ENCODE results near the gene TAAR8. TPM values are rescaled to one million over a fixed set of nuclear protein-coding genes. Genes with fewer than 3 reads are reported as not detected.
"Not testable (repeated sequence)": the region's sequence is repeated elsewhere in the genome, so short reads cannot be mapped to it uniquely, and the experiment has no call there.

TAAR8 gene
- total RNA-seq, 2 experiments from 2014 or later: not detected

GRCh38 chr6:132526461-132526860 lies 26.0 kb upstream of the TAAR8 start:
- no peaks in the 10 kb centered on the region for H3K9me3 Mint-ChIP-seq
- no peak for DNase-seq
- H3K27ac Mint-ChIP-seq: no peak overlapping the region
- H3K4me1 Mint-ChIP-seq: peaks cover 1% of the 10 kb centered on the region
- H3K27me3 Mint-ChIP-seq: peaks cover 43% of the 10 kb centered on the region
- H3K36me3 Mint-ChIP-seq: no peaks in the 10 kb centered on the region
- H3K4me3 Mint-ChIP-seq: no peak overlapping the region

- H3K36me3 Mint-ChIP-seq: no peaks in the 10 kb centered on the region
- H3K27me3 Mint-ChIP-seq: peaks cover 41% of the 10 kb centered on the region
- no peak overlapping the region for H3K27ac Mint-ChIP-seq
- no peak for DNase-seq
- peaks cover 1% of the 10 kb centered on the region for H3K4me1 Mint-ChIP-seq
- no peak overlapping the region for H3K4me3 Mint-ChIP-seq
- no peaks in the 10 kb centered on the region for H3K9me3 Mint-ChIP-seq
Observed at GRCh38 chr6:132527791-132528190, 24.7 kb upstream of the TAAR8 start.

- H3K4me1 Mint-ChIP-seq: peaks cover 1% of the 10 kb centered on the region
- H3K27ac Mint-ChIP-seq: no peak overlapping the region
- H3K4me3 Mint-ChIP-seq: peak overlapping the region; percentile 38
- peaks cover 18% of the 10 kb centered on the region for H3K27me3 Mint-ChIP-seq
- peaks cover 1% of the 10 kb centered on the region for H3K36me3 Mint-ChIP-seq
- peaks cover 2% of the 10 kb centered on the region for H3K9me3 Mint-ChIP-seq
- peak; percentile 41 for DNase-seq
Observed at GRCh38 chr6:132530293-132530974, 22.0 kb upstream of the TAAR8 start.

- H3K36me3 Mint-ChIP-seq, H3K9me3 Mint-ChIP-seq, H3K27ac Mint-ChIP-seq, H3K4me3 Mint-ChIP-seq, H3K4me1 Mint-ChIP-seq, DNase-seq: not testable (repeated sequence)
- H3K27me3 Mint-ChIP-seq: peaks cover 13% of the 10 kb centered on the region
Observed at GRCh38 chr6:132534546-132534945, 17.9 kb upstream of the TAAR8 start.

- Mint-ChIP-seq H3K27ac (no peak overlapping the region), H3K4me1 (no peaks in the 10 kb centered on the region), H3K27me3 (peaks cover 24% of the 10 kb centered on the region), H3K36me3 (peaks cover 1% of the 10 kb centered on the region), H3K9me3 (peaks cover 2% of the 10 kb centered on the region), H3K4me3 (no peak overlapping the region)
- DNase-seq: no peak
Observed at GRCh38 chr6:132537145-132537544, 15.3 kb upstream of the TAAR8 start.

GRCh38 chr6:132537977-132538376 lies 14.5 kb upstream of the TAAR8 start, which contains the start of gene TAAR9:
TAAR9 (plus strand) TSS chr6:132538277; CDS start chr6:132538290, 13 bp downstream.
- no peak for DNase-seq
- Mint-ChIP-seq H3K27ac (no peak within 1 kb of the TSS), H3K4me1 (no peaks in the 10 kb centered on the region), H3K27me3 (peaks cover 24% of the 10 kb centered on the region), H3K4me3 (no peak within 1 kb of the TSS), H3K36me3 (peaks cover 1% of the 10 kb centered on the region), H3K9me3 (peaks cover 2% of the 10 kb centered on the region)

- H3K27me3 Mint-ChIP-seq: peaks cover 16% of the 10 kb centered on the region
- no peaks in the 10 kb centered on the region for H3K4me1 Mint-ChIP-seq
- no peaks in the 10 kb centered on the region for H3K9me3 Mint-ChIP-seq
- H3K4me3 Mint-ChIP-seq: no peak overlapping the region
- H3K36me3 Mint-ChIP-seq: no peaks in the 10 kb centered on the region
- no peak overlapping the region for H3K27ac Mint-ChIP-seq
- no peak for DNase-seq
Observed at GRCh38 chr6:132544826-132545225, 7.6 kb upstream of the TAAR8 start.

- Mint-ChIP-seq H3K27me3 (peaks cover 13% of the 10 kb centered on the region), H3K4me3 (no peak overlapping the region), H3K36me3 (no peaks in the 10 kb centered on the region), H3K27ac (no peak overlapping the region), H3K9me3 (no peaks in the 10 kb centered on the region), H3K4me1 (no peaks in the 10 kb centered on the region)
- DNase-seq: no peak
Observed at GRCh38 chr6:132548746-132549463, 3.6 kb upstream of the TAAR8 start.

- Mint-ChIP-seq H3K9me3 (no peaks in the 10 kb centered on the region), H3K27ac (no peak overlapping the region), H3K4me1 (no peaks in the 10 kb centered on the region), H3K4me3 (no peak overlapping the region), H3K36me3 (no peaks in the 10 kb centered on the region), H3K27me3 (peaks cover 14% of the 10 kb centered on the region)
- no peak for DNase-seq
Observed at GRCh38 chr6:132551214-132551613, 1.3 kb upstream of the TAAR8 start.

- DNase-seq, H3K36me3 Mint-ChIP-seq, H3K4me1 Mint-ChIP-seq, H3K9me3 Mint-ChIP-seq, H3K27ac Mint-ChIP-seq, H3K4me3 Mint-ChIP-seq: not testable (repeated sequence)
- H3K27me3 Mint-ChIP-seq: peaks cover 26% of the 10 kb centered on the region
Observed at GRCh38 chr6:132560087-132560486, 7.6 kb downstream of the TAAR8 start.

- no peak overlapping the region for H3K27ac Mint-ChIP-seq
- no peaks in the 10 kb centered on the region for H3K9me3 Mint-ChIP-seq
- H3K27me3 Mint-ChIP-seq: peaks cover 25% of the 10 kb centered on the region
- no peaks in the 10 kb centered on the region for H3K36me3 Mint-ChIP-seq
- DNase-seq: no peak
- no peak overlapping the region for H3K4me3 Mint-ChIP-seq
- H3K4me1 Mint-ChIP-seq: no peaks in the 10 kb centered on the region
Observed at GRCh38 chr6:132566404-132566803, 13.9 kb downstream of the TAAR8 start.

GRCh38 chr6:132567566-132567965 lies 15.1 kb downstream of the TAAR8 start:
- H3K36me3 Mint-ChIP-seq: no peaks in the 10 kb centered on the region
- no peak overlapping the region for H3K27ac Mint-ChIP-seq
- H3K4me1 Mint-ChIP-seq: no peaks in the 10 kb centered on the region
- no peak for DNase-seq
- peaks cover 30% of the 10 kb centered on the region for H3K27me3 Mint-ChIP-seq
- H3K4me3 Mint-ChIP-seq: no peak overlapping the region
- H3K9me3 Mint-ChIP-seq: no peaks in the 10 kb centered on the region

- H3K27ac Mint-ChIP-seq: no peak overlapping the region
- no peak overlapping the region for H3K4me3 Mint-ChIP-seq
- no peak for DNase-seq
- H3K27me3 Mint-ChIP-seq: peaks cover 37% of the 10 kb centered on the region
- H3K36me3 Mint-ChIP-seq: no peaks in the 10 kb centered on the region
- no peaks in the 10 kb centered on the region for H3K9me3 Mint-ChIP-seq
- no peaks in the 10 kb centered on the region for H3K4me1 Mint-ChIP-seq
Observed at GRCh38 chr6:132568611-132569010, 16.1 kb downstream of the TAAR8 start.

GRCh38 chr6:132569170-132569569 lies 16.7 kb downstream of the TAAR8 start:
- no peaks in the 10 kb centered on the region for H3K36me3 Mint-ChIP-seq
- no peak for DNase-seq
- H3K4me1 Mint-ChIP-seq: no peaks in the 10 kb centered on the region
- H3K9me3 Mint-ChIP-seq: no peaks in the 10 kb centered on the region
- H3K27me3 Mint-ChIP-seq: peaks cover 34% of the 10 kb centered on the region
- H3K27ac Mint-ChIP-seq: no peak overlapping the region
- no peak overlapping the region for H3K4me3 Mint-ChIP-seq

GRCh38 chr6:132570221-132570777 lies 17.8 kb downstream of the TAAR8 start, which contains the start of gene TAAR6:
TAAR6 (plus strand) TSS chr6:132570322; CDS start chr6:132570322, 0 bp downstream.
- Mint-ChIP-seq H3K27ac (no peak within 1 kb of the TSS), H3K36me3 (no peaks in the 10 kb centered on the region), H3K9me3 (no peaks in the 10 kb centered on the region), H3K4me3 (no peak within 1 kb of the TSS), H3K4me1 (no peaks in the 10 kb centered on the region), H3K27me3 (peaks cover 33% of the 10 kb centered on the region)
- DNase-seq: no peak
